ENCODE data around the gene KCNE2. TPM values are rescaled to one million over a fixed set of nuclear protein-coding genes. Genes with fewer than 3 reads are reported as not detected.
"Not testable (repeated sequence)": the region's sequence is repeated elsewhere in the genome, so short reads cannot be mapped to it uniquely, and the experiment has no call there.

KCNE2 gene
- total RNA-seq, 1 donor from 2014 or later = 0.61 TPM

- H3K4me3 Mint-ChIP-seq = no peak overlapping the region
- peak; percentile 45 for DNase-seq (ENCODE audit: low read depth, low spot score)
- no peaks in the 10 kb centered on the region for H3K36me3 Mint-ChIP-seq (ENCODE audit: low read depth)
- TF ChIP-seq, protein P1, sequence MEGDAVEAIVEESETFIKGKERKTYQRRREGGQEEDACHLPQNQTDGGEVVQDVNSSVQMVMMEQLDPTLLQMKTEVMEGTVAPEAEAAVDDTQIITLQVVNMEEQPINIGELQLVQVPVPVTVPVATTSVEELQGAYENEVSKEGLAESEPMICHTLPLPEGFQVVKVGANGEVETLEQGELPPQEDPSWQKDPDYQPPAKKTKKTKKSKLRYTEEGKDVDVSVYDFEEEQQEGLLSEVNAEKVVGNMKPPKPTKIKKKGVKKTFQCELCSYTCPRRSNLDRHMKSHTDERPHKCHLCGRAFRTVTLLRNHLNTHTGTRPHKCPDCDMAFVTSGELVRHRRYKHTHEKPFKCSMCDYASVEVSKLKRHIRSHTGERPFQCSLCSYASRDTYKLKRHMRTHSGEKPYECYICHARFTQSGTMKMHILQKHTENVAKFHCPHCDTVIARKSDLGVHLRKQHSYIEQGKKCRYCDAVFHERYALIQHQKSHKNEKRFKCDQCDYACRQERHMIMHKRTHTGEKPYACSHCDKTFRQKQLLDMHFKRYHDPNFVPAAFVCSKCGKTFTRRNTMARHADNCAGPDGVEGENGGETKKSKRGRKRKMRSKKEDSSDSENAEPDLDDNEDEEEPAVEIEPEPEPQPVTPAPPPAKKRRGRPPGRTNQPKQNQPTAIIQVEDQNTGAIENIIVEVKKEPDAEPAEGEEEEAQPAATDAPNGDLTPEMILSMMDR (conservative IDR thresholded peaks at IDR 0.05) = peak; percentile 81
- H3K27me3 Mint-ChIP-seq (ENCODE audit: low read depth) = no peaks in the 10 kb centered on the region
- peaks cover 5% of the 10 kb centered on the region for H3K4me1 Mint-ChIP-seq
- H3K27ac Mint-ChIP-seq (ENCODE audit: unreplicated experiment) = no peak overlapping the region
- no peaks in the 10 kb centered on the region for H3K9me3 Mint-ChIP-seq
Measured at GRCh38 chr21:34367320-34367935, 3.6 kb downstream of the KCNE2 start.

DNA sequence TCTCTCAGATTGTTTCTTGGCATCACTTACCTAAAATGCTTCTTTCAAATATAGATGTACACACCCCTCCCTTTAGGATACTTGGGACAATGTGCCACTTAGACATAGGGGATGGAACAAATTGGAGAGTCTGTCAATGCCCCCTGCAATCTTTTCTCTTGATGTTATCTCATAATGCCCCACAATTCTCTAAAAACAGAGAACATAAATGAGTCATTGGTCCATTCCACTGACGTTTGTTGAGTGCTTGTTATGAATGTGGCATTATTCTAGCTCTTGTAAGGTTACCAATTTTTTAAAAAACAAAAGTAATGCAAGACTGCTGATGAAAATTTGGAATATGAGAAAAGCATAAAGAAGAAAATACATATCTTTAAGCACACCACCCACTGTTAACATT lies 5.9 kb downstream of the KCNE2 start:
- H3K9me3 Mint-ChIP-seq = no peaks in the 10 kb centered on the region
- H3K4me3 Mint-ChIP-seq = no peak overlapping the region
- H3K4me1 Mint-ChIP-seq = peaks cover 5% of the 10 kb centered on the region
- TF ChIP-seq, protein P1 (conservative IDR thresholded peaks at IDR 0.05) = no peak
- no peaks in the 10 kb centered on the region for H3K36me3 Mint-ChIP-seq (ENCODE audit: low read depth)
- H3K27me3 Mint-ChIP-seq (ENCODE audit: low read depth) = no peaks in the 10 kb centered on the region
- no peak for DNase-seq (ENCODE audit: low read depth, low spot score)
- H3K27ac Mint-ChIP-seq (ENCODE audit: unreplicated experiment) = no peak overlapping the region

GRCh38 chr21:34372321-34372720 lies 8.5 kb downstream of the KCNE2 start:
- DNase-seq (ENCODE audit: low read depth, low spot score) = no peak
- H3K27ac Mint-ChIP-seq (ENCODE audit: unreplicated experiment) = no peak overlapping the region
- no peaks in the 10 kb centered on the region for H3K9me3 Mint-ChIP-seq
- TF ChIP-seq, protein P1 (conservative IDR thresholded peaks at IDR 0.05) = no peak
- peaks cover 3% of the 10 kb centered on the region for H3K4me1 Mint-ChIP-seq
- H3K4me3 Mint-ChIP-seq = no peak overlapping the region
- no peaks in the 10 kb centered on the region for H3K36me3 Mint-ChIP-seq (ENCODE audit: low read depth)
- H3K27me3 Mint-ChIP-seq (ENCODE audit: low read depth) = no peaks in the 10 kb centered on the region

- not testable (repeated sequence) for H3K9me3 Mint-ChIP-seq; H3K27me3 Mint-ChIP-seq (ENCODE audit: low read depth); H3K4me3 Mint-ChIP-seq; H3K36me3 Mint-ChIP-seq (ENCODE audit: low read depth); DNase-seq (ENCODE audit: low read depth, low spot score); H3K4me1 Mint-ChIP-seq; H3K27ac Mint-ChIP-seq (ENCODE audit: unreplicated experiment)
Measured at GRCh38 chr21:34374462-34374861, 10.7 kb downstream of the KCNE2 start.

- not testable (repeated sequence) for H3K4me3 Mint-ChIP-seq; H3K36me3 Mint-ChIP-seq (ENCODE audit: low read depth); H3K9me3 Mint-ChIP-seq; DNase-seq (ENCODE audit: low read depth, low spot score); H3K4me1 Mint-ChIP-seq; H3K27me3 Mint-ChIP-seq (ENCODE audit: low read depth); H3K27ac Mint-ChIP-seq (ENCODE audit: unreplicated experiment)
Measured at GRCh38 chr21:34374940-34375618, 11.3 kb downstream of the KCNE2 start, which contains the start of gene SMIM11. Gene SMIM11, plus strand, starts transcription at chr21:34375507. Its CDS starts 3,998 bp downstream, at chr21:34379505.

DNA sequence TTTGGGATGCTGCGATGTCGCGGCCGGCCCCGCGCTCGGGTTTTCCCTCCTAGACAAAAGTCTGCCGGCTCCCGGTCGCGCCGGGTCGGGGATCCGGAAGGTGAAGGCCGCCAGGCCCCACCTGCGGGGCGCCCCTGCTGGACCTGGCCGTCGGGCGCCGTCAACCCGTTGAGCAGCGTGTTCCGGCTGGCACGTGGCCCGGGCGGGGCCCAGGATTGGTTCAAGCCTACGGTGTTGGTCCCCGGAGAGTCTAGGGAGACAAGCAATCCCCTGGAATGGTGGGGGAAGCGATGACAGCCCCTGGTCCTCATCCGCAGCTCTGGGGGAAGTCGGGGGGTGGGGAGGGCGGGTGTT lies 11.8 kb downstream of the KCNE2 start:
- H3K9me3 Mint-ChIP-seq; H3K4me3 Mint-ChIP-seq; H3K4me1 Mint-ChIP-seq; DNase-seq (ENCODE audit: low read depth, low spot score); H3K36me3 Mint-ChIP-seq (ENCODE audit: low read depth); H3K27ac Mint-ChIP-seq (ENCODE audit: unreplicated experiment); H3K27me3 Mint-ChIP-seq (ENCODE audit: low read depth): not testable (repeated sequence)

- not testable (repeated sequence) for DNase-seq (ENCODE audit: low read depth, low spot score); H3K27me3 Mint-ChIP-seq (ENCODE audit: low read depth); H3K27ac Mint-ChIP-seq (ENCODE audit: unreplicated experiment); H3K9me3 Mint-ChIP-seq; H3K4me3 Mint-ChIP-seq; H3K36me3 Mint-ChIP-seq (ENCODE audit: low read depth); H3K4me1 Mint-ChIP-seq
Measured at GRCh38 chr21:34383138-34383537, 19.3 kb downstream of the KCNE2 start.

- not testable (repeated sequence) for DNase-seq (ENCODE audit: low read depth, low spot score); H3K4me3 Mint-ChIP-seq; H3K4me1 Mint-ChIP-seq; H3K27ac Mint-ChIP-seq (ENCODE audit: unreplicated experiment); H3K9me3 Mint-ChIP-seq; H3K36me3 Mint-ChIP-seq (ENCODE audit: low read depth); H3K27me3 Mint-ChIP-seq (ENCODE audit: low read depth)
Measured at GRCh38 chr21:34383724-34384415, 20.1 kb downstream of the KCNE2 start.

DNA sequence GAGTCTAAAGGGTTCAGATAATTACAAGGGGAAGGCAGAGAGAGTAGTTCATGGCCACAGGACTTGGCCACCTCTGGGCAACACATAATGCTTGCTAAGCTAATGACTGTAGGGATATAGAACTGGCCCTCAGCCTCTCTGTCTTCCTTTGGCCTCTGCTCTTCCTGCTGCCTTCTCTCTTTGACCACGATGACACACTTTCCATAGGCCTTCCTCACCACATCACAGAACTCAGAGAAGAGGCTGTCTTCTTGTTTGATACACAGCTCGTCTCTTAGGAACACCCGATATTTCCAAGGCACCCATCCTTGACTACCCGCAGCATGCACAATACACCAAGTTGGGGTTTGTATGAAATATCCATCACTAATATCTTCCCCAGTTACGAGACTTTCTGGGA lies 36.7 kb downstream of the KCNE2 start:
- not testable (repeated sequence) for H3K36me3 Mint-ChIP-seq (ENCODE audit: low read depth); H3K9me3 Mint-ChIP-seq; H3K27me3 Mint-ChIP-seq (ENCODE audit: low read depth); H3K27ac Mint-ChIP-seq (ENCODE audit: unreplicated experiment); DNase-seq (ENCODE audit: low read depth, low spot score); H3K4me1 Mint-ChIP-seq; H3K4me3 Mint-ChIP-seq

DNA sequence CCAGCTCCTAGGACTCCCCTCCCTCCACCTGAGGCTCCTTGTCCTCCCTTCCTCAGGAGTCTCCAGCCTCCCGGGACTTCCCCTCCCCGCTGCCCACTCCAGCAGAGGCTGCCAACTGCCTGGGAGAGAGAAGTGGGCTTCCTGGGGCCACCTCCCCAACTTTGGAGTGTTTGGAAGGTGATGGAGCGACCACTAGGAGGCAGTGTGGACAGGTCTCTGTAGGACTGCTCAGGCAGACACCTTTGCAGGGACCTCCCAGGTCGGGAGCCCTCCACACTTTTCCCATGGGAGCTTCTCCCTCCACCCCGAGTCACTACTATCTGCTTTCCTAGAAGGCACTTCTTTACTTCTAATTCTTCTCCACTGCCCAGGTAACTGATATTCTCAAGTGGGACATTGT lies 40.9 kb downstream of the KCNE2 start:
- DNase-seq (ENCODE audit: low read depth, low spot score); H3K36me3 Mint-ChIP-seq (ENCODE audit: low read depth); H3K4me1 Mint-ChIP-seq; H3K27me3 Mint-ChIP-seq (ENCODE audit: low read depth); H3K9me3 Mint-ChIP-seq; H3K27ac Mint-ChIP-seq (ENCODE audit: unreplicated experiment); H3K4me3 Mint-ChIP-seq: not testable (repeated sequence)

Measured in neural crest cell (in vitro differentiated cells).